ENCODE results near the gene MARCHF4. TPM values are rescaled to one million over a fixed set of nuclear protein-coding genes. Genes with fewer than 3 reads are reported as not detected.

The MARCHF4 gene
- total and polyA plus RNA-seq, 2 experiments from 2014 or later, result 0.13 to 0.28 TPM

DNA sequence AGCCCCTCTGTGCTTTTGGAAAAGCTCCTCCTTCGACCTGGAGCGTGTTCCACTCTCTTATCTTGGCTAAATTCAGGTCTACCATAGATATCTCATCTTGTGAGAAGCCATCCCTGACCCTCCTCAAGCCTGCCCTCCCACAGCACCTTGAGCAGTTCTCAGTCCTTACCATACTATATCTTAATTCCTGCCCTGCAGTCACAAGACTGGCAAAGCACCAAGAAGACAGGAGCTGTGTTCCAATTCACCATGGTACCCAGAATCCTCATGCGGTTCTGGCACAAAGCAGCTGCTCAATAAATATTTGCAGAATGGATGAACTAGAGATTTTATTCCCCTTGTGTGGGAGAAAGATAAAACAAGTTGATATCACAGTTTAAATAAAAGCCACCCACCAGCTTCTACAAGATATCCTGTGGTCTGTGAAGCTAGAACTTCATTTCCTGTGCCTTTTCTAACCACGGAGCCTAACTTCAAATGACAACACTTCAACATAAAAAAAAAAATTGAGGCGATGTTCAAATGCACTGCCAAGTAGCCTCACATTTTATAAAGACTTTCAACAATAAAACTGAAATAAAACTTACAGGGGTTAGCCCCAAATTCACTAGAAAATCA is 19.5 kb downstream of the MARCHF4 start:
- no peak overlapping the region for H2AFZ ChIP-seq
- H3K27ac ChIP-seq, result no peak overlapping the region
- no peak overlapping the region for H3K4me3 ChIP-seq
- WGBS (ENCODE audit: low lambda C conversion rate, missing lambda C conversion rate), result 64% methylated on average over 5 of the region's 5 CpGs
- TF ChIP-seq, protein P1, sequence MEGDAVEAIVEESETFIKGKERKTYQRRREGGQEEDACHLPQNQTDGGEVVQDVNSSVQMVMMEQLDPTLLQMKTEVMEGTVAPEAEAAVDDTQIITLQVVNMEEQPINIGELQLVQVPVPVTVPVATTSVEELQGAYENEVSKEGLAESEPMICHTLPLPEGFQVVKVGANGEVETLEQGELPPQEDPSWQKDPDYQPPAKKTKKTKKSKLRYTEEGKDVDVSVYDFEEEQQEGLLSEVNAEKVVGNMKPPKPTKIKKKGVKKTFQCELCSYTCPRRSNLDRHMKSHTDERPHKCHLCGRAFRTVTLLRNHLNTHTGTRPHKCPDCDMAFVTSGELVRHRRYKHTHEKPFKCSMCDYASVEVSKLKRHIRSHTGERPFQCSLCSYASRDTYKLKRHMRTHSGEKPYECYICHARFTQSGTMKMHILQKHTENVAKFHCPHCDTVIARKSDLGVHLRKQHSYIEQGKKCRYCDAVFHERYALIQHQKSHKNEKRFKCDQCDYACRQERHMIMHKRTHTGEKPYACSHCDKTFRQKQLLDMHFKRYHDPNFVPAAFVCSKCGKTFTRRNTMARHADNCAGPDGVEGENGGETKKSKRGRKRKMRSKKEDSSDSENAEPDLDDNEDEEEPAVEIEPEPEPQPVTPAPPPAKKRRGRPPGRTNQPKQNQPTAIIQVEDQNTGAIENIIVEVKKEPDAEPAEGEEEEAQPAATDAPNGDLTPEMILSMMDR (IDR thresholded peaks at IDR 0.05; ENCODE audit: poor library complexity), result no peak
- no peak for TF ChIP-seq EZH2phosphoT487 (IDR thresholded peaks at IDR 0.05; ENCODE audit: low read depth, severe bottlenecking, unreplicated experiment)
- no peaks in the 10 kb centered on the region for H3K27me3 ChIP-seq
- H3K9me3 ChIP-seq (ENCODE audit: low read depth), result no peaks in the 10 kb centered on the region
- no peaks in the 10 kb centered on the region for H3K36me3 ChIP-seq (replicated peaks; ENCODE audit: insufficient read depth, low read depth)
- no peaks in the 10 kb centered on the region for H3K9me2 ChIP-seq (replicated peaks; ENCODE audit: insufficient read depth)
- no peaks in the 10 kb centered on the region for H3K79me2 ChIP-seq
- no peak overlapping the region for H3K4me2 ChIP-seq
- H4K20me1 ChIP-seq (ENCODE audit: insufficient read depth, poor library complexity, severe bottlenecking), result no peaks in the 10 kb centered on the region
- H3K4me1 ChIP-seq (ENCODE audit: insufficient read depth), result no peaks in the 10 kb centered on the region
- no peak for DNase-seq (ENCODE audit: low spot score)

DNA sequence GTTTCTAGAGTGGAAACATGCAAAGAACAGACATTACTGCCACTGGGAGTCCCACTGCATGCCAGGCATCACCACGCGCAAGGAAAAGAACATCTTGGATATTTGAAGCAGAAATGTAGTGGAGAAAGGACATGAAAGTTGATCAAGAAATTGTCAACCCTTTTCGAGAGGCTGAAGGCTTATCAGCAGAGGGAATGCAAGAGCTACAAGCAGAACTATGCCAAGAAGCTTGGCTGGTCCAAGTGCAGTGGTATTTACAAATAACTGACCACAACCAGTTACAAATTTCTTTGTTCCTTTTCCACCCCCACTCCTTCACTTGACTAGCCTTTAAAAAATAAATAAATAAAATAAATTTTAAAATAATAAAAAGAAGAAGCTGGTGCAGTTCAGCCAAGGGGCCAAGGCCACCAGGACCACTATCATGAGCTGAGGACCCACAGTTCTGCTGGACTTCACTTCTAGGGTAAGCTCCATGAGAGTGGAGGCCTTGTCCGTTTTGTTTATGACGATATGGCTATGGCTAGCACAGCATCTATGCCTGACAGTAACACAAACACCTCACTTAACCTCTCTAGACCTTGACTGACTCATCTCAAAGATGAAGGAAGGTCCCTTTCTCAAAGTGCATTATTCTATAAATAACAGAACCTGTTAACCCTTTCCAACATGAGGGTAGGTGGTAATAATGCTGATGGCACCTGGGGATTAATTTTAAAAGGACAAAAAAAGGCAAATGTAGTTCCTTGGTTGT is 20.9 kb downstream of the MARCHF4 start:
- H3K27ac ChIP-seq, result no peak overlapping the region
- H3K79me2 ChIP-seq, result no peaks in the 10 kb centered on the region
- no peaks in the 10 kb centered on the region for H3K4me1 ChIP-seq (ENCODE audit: insufficient read depth)
- H3K4me2 ChIP-seq, result no peak overlapping the region
- 92% methylated on average over 5 of the region's 5 CpGs for WGBS (ENCODE audit: low lambda C conversion rate, missing lambda C conversion rate)
- no peak for DNase-seq (ENCODE audit: low spot score)
- no peaks in the 10 kb centered on the region for H4K20me1 ChIP-seq (ENCODE audit: insufficient read depth, poor library complexity, severe bottlenecking)
- no peak overlapping the region for H2AFZ ChIP-seq
- H3K9me3 ChIP-seq (ENCODE audit: low read depth), result no peaks in the 10 kb centered on the region
- H3K36me3 ChIP-seq (replicated peaks; ENCODE audit: insufficient read depth, low read depth), result no peaks in the 10 kb centered on the region
- H3K9me2 ChIP-seq (replicated peaks; ENCODE audit: insufficient read depth), result no peaks in the 10 kb centered on the region
- no peak overlapping the region for H3K4me3 ChIP-seq
- no peaks in the 10 kb centered on the region for H3K27me3 ChIP-seq
- no peak for TF ChIP-seq EZH2 (IDR thresholded peaks at IDR 0.05; ENCODE audit: borderline replicate concordance)
- no peak for TF ChIP-seq EZH2phosphoT487 (IDR thresholded peaks at IDR 0.05; ENCODE audit: low read depth, severe bottlenecking, unreplicated experiment)
- TF ChIP-seq, protein P1 (IDR thresholded peaks at IDR 0.05; ENCODE audit: poor library complexity), result no peak

DNA sequence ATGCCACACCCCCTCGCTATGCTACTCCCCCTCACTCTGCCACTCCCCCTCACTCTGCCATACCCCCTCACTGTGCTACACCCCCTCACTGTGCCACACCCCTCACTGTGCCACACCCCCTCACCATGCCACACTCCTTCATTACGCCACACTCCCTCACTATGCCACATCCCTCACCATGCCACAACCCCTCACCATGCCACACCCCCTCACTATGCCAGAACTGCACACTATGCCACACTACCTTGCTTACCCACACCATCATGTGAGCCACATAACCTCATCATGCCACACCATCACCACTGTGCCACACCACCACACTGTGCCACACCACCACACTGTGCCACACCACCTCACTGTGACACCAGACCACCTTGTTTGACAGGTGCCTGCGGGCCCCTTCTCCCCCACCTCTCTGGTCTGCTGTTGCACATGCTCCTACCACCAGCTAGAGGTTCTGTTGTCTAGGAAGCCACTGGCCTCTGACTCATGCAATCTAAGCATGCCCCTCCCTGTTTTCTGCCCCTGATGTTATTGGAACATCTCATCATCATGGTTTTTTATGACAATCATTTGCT is 22.0 kb downstream of the MARCHF4 start:
- no peaks in the 10 kb centered on the region for H4K20me1 ChIP-seq (ENCODE audit: insufficient read depth, poor library complexity, severe bottlenecking)
- no peak for DNase-seq (ENCODE audit: low spot score)
- H3K4me3 ChIP-seq, result no peak overlapping the region
- no peaks in the 10 kb centered on the region for H3K9me3 ChIP-seq (ENCODE audit: low read depth)
- no peak overlapping the region for H3K27ac ChIP-seq
- H2AFZ ChIP-seq, result no peak overlapping the region
- no peaks in the 10 kb centered on the region for H3K79me2 ChIP-seq
- no peak overlapping the region for H3K4me2 ChIP-seq
- no peak for TF ChIP-seq EZH2 (IDR thresholded peaks at IDR 0.05; ENCODE audit: borderline replicate concordance)
- TF ChIP-seq, protein P1 (IDR thresholded peaks at IDR 0.05; ENCODE audit: poor library complexity), result no peak
- no peak for TF ChIP-seq EZH2phosphoT487 (IDR thresholded peaks at IDR 0.05; ENCODE audit: low read depth, severe bottlenecking, unreplicated experiment)
- peaks cover 4% of the 10 kb centered on the region for H3K27me3 ChIP-seq
- no peaks in the 10 kb centered on the region for H3K9me2 ChIP-seq (replicated peaks; ENCODE audit: insufficient read depth)
- WGBS (ENCODE audit: low lambda C conversion rate, missing lambda C conversion rate), result 97% methylated on average over 3 of the region's 3 CpGs
- no peaks in the 10 kb centered on the region for H3K4me1 ChIP-seq (ENCODE audit: insufficient read depth)
- H3K36me3 ChIP-seq (replicated peaks; ENCODE audit: insufficient read depth, low read depth), result no peaks in the 10 kb centered on the region

Data from hepatocyte (in vitro differentiated cells).